GM19239 (cell line): Measurements from ENCODE around the gene PDE4D.

ENCODE experiments used
- DNase-seq: peaks from one replicate; pipeline ENCODE4 v3.0.0; 2011; ENCODE audit warnings: low spot score; ENCODE audit not compliant: insufficient read length
- FAIRE-seq: peaks from 2 replicates; lab custom pipeline; 2011; peaks lifted over from hg19 to GRCh38; lab: Jason Lieb, UNC

PDE4D gene

GRCh38 chr5:59362438-59362837 is 531.1 kb downstream of the PDE4D start:
- no peak for FAIRE-seq
- DNase-seq, result no peak

DNA sequence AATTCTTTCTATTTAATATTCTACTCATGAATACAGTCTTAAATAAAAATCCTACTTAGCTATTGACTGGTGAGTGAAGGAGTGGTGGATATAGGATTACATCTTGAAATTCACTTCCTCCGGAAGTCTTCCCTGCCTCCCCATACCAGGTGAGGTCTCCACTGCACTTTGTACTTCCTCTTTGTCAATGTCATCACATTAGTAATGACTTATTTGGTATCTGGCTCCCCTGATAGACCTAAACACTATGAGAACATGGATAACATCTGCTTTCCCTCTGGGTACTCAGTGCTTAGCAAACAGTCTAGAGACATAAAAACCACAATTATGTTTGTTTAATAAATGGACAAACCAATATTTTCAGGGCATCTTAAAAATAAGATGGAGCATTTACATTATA is 532.1 kb downstream of the PDE4D start:
- FAIRE-seq, result no peak

DNA sequence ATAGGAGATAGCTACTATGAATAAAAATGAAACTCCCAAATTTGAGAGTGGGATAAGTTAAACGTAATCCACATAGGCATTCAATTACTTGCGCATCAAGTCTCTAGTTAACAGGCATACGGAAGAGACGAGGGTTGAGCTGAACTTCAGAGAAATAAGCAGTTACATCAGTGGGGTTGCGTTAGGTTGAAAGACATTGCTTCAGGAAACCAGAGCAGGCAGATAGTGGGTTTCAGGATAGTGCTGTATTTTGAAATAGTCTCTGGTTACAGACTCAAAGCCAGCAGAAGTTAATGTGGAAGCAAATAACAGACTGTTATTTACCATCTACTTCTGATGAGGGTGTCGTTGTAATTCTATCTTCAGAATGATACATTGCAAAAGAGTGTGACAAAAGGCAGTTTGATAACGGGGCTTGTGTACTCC is 533.4 kb downstream of the PDE4D start:
- DNase-seq, result no peak
- FAIRE-seq, result no peak

More for the DNA sequence above, 532.1 kb downstream of the PDE4D start:
- DNase-seq, result no peak

GRCh38 chr5:59358005-59358861 is 535.3 kb downstream of the PDE4D start:
- FAIRE-seq, result no peak
- DNase-seq, result no peak

GRCh38 chr5:59357381-59357977 is 536.0 kb downstream of the PDE4D start:
- FAIRE-seq, result no peak
- DNase-seq, result no peak

GRCh38 chr5:59356813-59357380 is 536.6 kb downstream of the PDE4D start:
- DNase-seq (no peak), FAIRE-seq (no peak)

- FAIRE-seq (no peak), DNase-seq (no peak)
Measured at GRCh38 chr5:59354811-59355210, 538.7 kb downstream of the PDE4D start.

GRCh38 chr5:59354274-59354673 is 539.3 kb downstream of the PDE4D start:
- no peak for FAIRE-seq

DNA sequence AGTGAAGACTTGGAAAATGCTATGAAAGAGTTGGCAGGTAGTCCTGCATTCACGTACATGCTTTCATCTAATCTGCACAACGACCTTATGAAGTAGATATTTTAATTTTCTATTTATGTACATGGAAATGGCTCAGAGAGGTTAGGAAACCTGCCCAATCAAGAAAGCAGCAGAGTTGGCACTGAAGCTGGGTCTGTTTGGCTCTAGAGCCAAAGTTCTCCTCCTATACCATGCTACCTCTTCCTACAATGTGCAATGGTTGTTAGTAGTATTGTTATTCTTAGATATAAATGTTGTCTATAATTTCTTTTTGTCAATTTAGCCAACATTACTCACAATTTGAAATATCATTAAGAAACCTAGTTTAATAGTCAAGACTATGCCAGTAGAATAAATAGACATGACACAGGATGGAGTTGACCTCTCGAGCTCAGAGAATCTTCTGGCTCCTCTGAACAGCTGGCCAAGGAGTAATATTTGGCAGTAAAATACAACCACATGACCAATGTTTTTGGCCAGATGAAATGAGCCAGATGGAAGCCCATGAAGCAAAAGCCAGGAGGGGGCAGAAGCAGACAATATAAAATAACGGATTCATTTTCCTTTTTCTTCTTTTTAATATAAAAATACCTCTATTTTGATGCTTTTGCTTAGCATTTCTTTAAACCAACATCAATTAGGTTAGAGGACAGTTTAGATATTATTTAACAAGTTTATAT is 542.3 kb downstream of the PDE4D start:
- FAIRE-seq (no peak), DNase-seq (no peak)

More at GRCh38 chr5:59354274-59354673, 539.3 kb downstream of the PDE4D start:
- DNase-seq, result no peak

DNA sequence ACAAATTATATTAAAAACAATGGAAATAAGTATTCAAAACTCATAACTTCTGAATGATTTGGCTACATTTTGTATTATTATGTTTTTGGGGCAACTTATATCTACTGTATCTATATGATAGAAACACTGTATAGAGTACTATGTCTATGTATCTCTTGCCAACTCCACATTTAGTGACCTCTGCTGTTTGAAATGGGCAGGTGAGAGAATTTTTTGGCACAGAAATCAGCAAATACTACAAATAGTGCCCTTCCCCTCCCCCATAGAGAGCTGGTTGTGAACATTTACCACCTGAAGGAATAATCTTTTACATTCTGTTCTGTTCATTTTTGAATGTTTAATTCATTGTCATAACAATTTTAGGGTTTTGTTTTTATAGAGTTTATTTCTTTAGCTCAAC is 545.3 kb downstream of the PDE4D start:
- DNase-seq (no peak), FAIRE-seq (no peak)

DNA sequence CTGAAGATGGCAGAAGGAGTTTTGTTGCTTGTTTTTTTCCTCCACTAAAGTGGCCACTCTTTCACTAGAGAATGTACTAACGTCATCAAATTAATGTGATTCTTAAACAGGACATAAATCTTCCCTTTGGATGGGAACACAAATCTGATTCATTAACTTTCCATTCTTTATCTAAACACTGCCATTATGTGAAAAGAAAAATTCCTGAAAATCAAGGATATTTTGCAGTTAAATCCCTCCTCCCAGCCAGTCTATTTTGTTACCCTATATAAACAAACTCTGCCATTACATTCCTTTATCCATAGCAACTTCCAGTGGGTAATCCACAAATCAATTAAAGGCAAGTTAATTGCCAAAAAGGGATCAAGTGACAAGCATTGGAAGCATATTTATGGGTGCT is 546.5 kb downstream of the PDE4D start:
- DNase-seq (no peak), FAIRE-seq (no peak)

DNA sequence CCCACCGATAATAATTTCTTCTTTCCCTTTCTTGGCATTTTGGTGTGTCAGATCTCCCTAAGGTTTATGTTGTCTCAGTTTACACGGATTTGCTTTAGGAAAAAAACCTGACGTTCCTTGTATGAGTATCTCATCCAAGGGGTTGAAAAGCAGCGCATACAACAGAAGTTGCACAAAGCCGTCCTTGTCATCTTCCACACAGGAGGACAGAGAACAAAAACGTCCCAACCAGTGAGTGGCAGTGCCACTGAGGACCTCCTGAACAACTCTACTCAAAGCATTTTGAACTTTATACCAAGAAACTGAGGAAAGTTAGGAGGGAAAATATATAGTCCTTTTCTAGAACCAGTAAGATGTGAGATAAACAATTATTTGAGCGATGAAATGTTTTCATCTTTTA is 547.0 kb downstream of the PDE4D start:
- FAIRE-seq (no peak), DNase-seq (no peak)

- DNase-seq (no peak), FAIRE-seq (no peak)
Measured at GRCh38 chr5:59342181-59342580, 551.3 kb downstream of the PDE4D start.

- FAIRE-seq (no peak), DNase-seq (no peak)
Measured at GRCh38 chr5:59341760-59342159, 551.8 kb downstream of the PDE4D start.

GRCh38 chr5:59341155-59341554 is 552.4 kb downstream of the PDE4D start:
- FAIRE-seq, result no peak

GRCh38 chr5:59340637-59341036 is 552.9 kb downstream of the PDE4D start:
- DNase-seq (no peak), FAIRE-seq (no peak)

More at GRCh38 chr5:59341155-59341554, 552.4 kb downstream of the PDE4D start:
- no peak for DNase-seq

- DNase-seq (no peak), FAIRE-seq (no peak)
Measured at GRCh38 chr5:59337240-59337639, 556.3 kb downstream of the PDE4D start.

DNA sequence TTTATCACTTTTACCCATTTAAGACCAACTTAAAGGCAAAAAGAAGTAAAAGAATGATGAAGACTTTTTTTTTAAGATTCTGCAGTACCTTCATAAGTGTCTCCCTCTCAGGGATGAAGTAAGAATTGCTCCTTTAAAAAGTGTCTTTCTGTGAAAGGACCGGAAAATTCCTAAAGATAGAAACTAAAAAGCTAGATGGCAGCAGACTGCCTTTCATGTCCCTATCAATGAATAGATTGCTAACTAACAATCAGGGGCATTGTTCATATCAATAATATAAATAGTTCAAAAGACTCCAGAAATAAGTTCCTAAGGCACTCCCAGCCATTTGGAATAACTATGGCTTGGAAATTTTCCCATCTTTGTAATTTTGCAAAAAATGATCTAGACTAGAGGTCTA is 558.0 kb downstream of the PDE4D start:
- no peak for FAIRE-seq
- DNase-seq, result no peak

GRCh38 chr5:59333416-59333815 is 560.1 kb downstream of the PDE4D start:
- FAIRE-seq (no peak), DNase-seq (no peak)

DNA sequence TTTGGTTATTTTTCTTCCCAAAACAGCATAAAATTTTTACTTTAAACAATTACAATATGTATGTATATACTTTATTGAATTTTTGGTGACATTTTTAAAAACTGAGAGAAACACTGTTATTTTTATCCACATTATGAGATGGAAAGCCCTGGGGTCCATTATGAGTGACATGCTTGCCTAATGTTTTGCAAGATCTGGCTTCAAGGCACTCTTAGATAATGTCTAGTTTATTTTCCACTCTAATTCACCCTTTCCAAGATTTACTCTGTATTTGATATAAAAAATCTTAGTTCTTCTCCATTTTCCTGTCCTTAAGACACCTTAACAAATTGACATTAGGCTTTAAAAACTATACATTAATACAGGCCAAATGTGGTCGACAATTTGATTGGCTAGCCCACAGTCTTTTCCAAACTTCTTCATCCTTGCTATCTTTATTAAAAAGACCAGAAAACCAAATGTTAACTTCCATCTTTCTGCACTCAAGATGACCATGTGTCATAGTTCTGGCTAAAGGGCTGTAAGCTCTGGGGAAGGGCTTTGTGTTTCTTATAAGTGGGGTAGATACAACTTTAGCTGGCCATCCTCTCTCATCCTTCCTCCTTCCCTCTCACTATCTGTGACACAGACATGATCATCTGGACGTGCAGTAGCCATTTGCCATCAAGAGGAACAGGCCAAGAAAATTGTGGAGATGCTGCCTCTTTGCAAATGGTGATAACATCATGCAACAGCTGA is 561.1 kb downstream of the PDE4D start:
- FAIRE-seq, result no peak
- no peak for DNase-seq
